Measurements from ENCODE around the gene LCE3A.

DNA sequence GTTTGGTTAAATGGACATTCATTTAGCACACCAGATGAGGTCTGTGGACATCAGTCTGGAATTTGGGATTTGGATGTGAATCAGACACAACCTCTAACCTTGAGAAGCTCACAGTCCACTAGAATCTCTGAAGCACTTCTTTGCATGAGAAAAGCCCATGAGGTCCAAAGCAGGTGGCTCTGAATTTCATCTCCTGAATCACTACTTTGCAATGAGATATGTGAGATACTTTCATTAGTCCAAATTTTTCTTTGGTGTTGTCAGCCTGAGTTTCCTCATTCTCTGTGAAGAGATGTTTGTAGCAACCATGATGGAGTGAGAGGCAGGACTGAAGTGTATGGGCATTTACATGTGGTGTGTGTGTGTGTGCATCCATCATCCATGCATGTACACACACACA, 23.8 kb upstream of the LCE3A start:
- TF ChIP-seq BHLHE40 (IDR thresholded peaks at IDR 0.05; ENCODE audit: low read depth, low read length) (no peak), POLR2A (IDR thresholded peaks at IDR 0.05; ENCODE audit: low read depth, low read length) (no peak)
- TF ChIP-seq, protein P1, sequence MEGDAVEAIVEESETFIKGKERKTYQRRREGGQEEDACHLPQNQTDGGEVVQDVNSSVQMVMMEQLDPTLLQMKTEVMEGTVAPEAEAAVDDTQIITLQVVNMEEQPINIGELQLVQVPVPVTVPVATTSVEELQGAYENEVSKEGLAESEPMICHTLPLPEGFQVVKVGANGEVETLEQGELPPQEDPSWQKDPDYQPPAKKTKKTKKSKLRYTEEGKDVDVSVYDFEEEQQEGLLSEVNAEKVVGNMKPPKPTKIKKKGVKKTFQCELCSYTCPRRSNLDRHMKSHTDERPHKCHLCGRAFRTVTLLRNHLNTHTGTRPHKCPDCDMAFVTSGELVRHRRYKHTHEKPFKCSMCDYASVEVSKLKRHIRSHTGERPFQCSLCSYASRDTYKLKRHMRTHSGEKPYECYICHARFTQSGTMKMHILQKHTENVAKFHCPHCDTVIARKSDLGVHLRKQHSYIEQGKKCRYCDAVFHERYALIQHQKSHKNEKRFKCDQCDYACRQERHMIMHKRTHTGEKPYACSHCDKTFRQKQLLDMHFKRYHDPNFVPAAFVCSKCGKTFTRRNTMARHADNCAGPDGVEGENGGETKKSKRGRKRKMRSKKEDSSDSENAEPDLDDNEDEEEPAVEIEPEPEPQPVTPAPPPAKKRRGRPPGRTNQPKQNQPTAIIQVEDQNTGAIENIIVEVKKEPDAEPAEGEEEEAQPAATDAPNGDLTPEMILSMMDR (conservative IDR thresholded peaks at IDR 0.05; ENCODE audit: low read depth, low read length) = no peak
